Measurements from ENCODE around the gene PROX1.

The PROX1 gene

GRCh38 chr1:213984387-213985208 lies 3.2 kb upstream of the PROX1 start:
- peaks cover 0 to 14% (median 0%) of the 10 kb centered on the region in 11 experiments; a peak in 3 of 22 replicates for H4K20me1 ChIP-seq
- peak overlapping the region in 6 of 11 experiments; percentile 17 to 55 (median 30); a peak in 10 of 22 replicates for H3K4me2 ChIP-seq
- H3K36me3 ChIP-seq = no peaks in the 10 kb centered on the region
- no peak overlapping the region for H3K4me3 ChIP-seq
- no peak overlapping the region for H3K9ac ChIP-seq
- no peak overlapping the region for H3K27ac ChIP-seq
- H3K27me3 ChIP-seq = peaks cover 58 to 73% (median 62%) of the 10 kb centered on the region in 11 experiments
- peaks cover 3 to 23% (median 10%) of the 10 kb centered on the region in 10 experiments; a peak in 15 of 20 replicates for H3K4me1 ChIP-seq
- peaks cover 27 to 46% (median 37%) of the 10 kb centered on the region in 11 experiments for H3K9me3 ChIP-seq (replicated peaks in 1 of 11)
- no peak for TF ChIP-seq Cebpa-rat (IDR thresholded peaks at IDR 0.05)

- H3K9ac ChIP-seq = no peak overlapping the region
- peaks cover 58 to 74% (median 62%) of the 10 kb centered on the region in 11 experiments for H3K27me3 ChIP-seq
- no peak overlapping the region for H3K27ac ChIP-seq
- H3K36me3 ChIP-seq = no peaks in the 10 kb centered on the region
- peaks cover 27 to 43% (median 37%) of the 10 kb centered on the region in 11 experiments for H3K9me3 ChIP-seq (replicated peaks in 1 of 11)
- H3K4me2 ChIP-seq = no peak overlapping the region
- H3K4me1 ChIP-seq = peaks cover 3 to 23% (median 12%) of the 10 kb centered on the region in 10 experiments; a peak in 16 of 20 replicates
- no peak overlapping the region; a peak in 1 of 20 replicates for H3K4me3 ChIP-seq
- H4K20me1 ChIP-seq = peaks cover 0 to 14% (median 0%) of the 10 kb centered on the region in 11 experiments; a peak in 3 of 22 replicates
- no peak for TF ChIP-seq Cebpa-rat (IDR thresholded peaks at IDR 0.05)
Observed at GRCh38 chr1:213985209-213986019, 2.4 kb upstream of the PROX1 start.

GRCh38 chr1:213986020-213986924 lies 1.5 kb upstream of the PROX1 start:
- Histone ChIP-seq H3K36me3 (no peaks in the 10 kb centered on the region), H3K4me1 (peaks cover 3 to 19% (median 13%) of the 10 kb centered on the region in 10 experiments; a peak in 16 of 20 replicates), H3K9me3 (replicated peaks in 1 of 11) (peaks cover 27 to 43% (median 37%) of the 10 kb centered on the region in 11 experiments), H3K4me2 (peak overlapping the region in 4 of 11 experiments; percentile 42 to 61 (median 52); a peak in 5 of 22 replicates), H3K27ac (no peak overlapping the region), H4K20me1 (peaks cover 0 to 14% (median 0%) of the 10 kb centered on the region in 11 experiments; a peak in 3 of 22 replicates), H3K9ac (no peak overlapping the region), H3K27me3 (peaks cover 58 to 66% (median 59%) of the 10 kb centered on the region in 11 experiments), H3K4me3 (peak overlapping the region in 1 of 10 experiments; percentile 46; a peak in 2 of 20 replicates)
- no peak for TF ChIP-seq Cebpa-rat (IDR thresholded peaks at IDR 0.05)

- TF ChIP-seq Cebpa-rat (IDR thresholded peaks at IDR 0.05) = no peak
- Histone ChIP-seq H3K27me3 (peaks cover 52 to 60% (median 53%) of the 10 kb centered on the region in 11 experiments), H4K20me1 (peaks cover 0 to 14% (median 0%) of the 10 kb centered on the region in 11 experiments; a peak in 3 of 22 replicates), H3K9me3 (replicated peaks in 1 of 11) (peaks cover 27 to 41% (median 37%) of the 10 kb centered on the region in 11 experiments), H3K4me3 (peak overlapping the region in 9 of 10 experiments; percentile 41 to 71 (median 65); a peak in 15 of 20 replicates), H3K9ac (no peak overlapping the region), H3K27ac (no peak overlapping the region), H3K4me2 (peak overlapping the region; percentile 32 to 61 (median 46); a peak in 14 of 22 replicates), H3K4me1 (peaks cover 3 to 19% (median 13%) of the 10 kb centered on the region in 10 experiments; a peak in 16 of 20 replicates), H3K36me3 (no peaks in the 10 kb centered on the region)
Observed at GRCh38 chr1:213986925-213987250, 885 bp upstream of the PROX1 start.

DNA sequence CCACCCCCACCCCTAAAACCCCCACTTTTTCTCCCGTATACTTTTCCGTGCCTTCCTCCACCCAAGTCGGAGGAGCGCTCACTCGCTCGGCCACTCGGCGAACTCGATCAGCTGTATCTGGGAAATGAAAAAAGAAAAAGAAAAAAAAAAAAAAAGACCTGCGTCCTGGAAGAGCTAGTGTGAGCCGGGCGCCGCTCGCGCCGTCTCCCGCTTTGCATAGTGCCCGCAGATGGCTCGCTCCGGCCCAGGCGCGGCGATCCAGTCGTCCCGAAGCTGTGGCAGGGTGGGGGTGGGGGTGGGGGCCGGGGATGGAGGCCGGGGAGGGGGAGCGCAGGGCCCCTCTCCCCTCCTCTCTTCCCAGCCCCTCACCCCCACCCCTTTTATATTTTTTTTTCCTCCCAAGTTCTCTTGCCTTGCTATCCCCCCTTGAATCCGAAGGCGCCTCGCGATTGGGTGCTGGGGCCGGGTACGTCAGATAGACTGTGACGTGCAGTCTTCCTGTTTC lies 299 bp upstream of the PROX1 start:
- Histone ChIP-seq H3K4me1 (peaks cover 3 to 19% (median 13%) of the 10 kb centered on the region in 10 experiments; a peak in 16 of 20 replicates), H4K20me1 (peaks cover 0 to 14% (median 0%) of the 10 kb centered on the region in 11 experiments; a peak in 3 of 22 replicates), H3K4me2 (peak overlapping the region; percentile 52 to 83 (median 75); a peak in 17 of 22 replicates), H3K4me3 (peak overlapping the region; percentile 61 to 71 (median 65)), H3K27me3 (peaks cover 46 to 54% (median 47%) of the 10 kb centered on the region in 11 experiments), H3K27ac (peak overlapping the region in 8 of 11 experiments; percentile 62 to 88 (median 70); a peak in 12 of 22 replicates), H3K9me3 (replicated peaks in 1 of 11) (peaks cover 23 to 38% (median 32%) of the 10 kb centered on the region in 11 experiments), H3K36me3 (no peaks in the 10 kb centered on the region), H3K9ac (peak overlapping the region in 10 of 11 experiments; percentile 66 to 88 (median 75); a peak in 15 of 22 replicates)
- TF ChIP-seq Cebpa-rat (IDR thresholded peaks at IDR 0.05) = no peak

- Histone ChIP-seq H4K20me1 (peaks cover 0 to 14% (median 0%) of the 10 kb centered on the region in 11 experiments; a peak in 4 of 22 replicates), H3K9me3 (replicated peaks in 1 of 11) (peaks cover 13 to 27% (median 21%) of the 10 kb centered on the region in 11 experiments; a peak in 21 of 22 replicates), H3K4me1 (peaks cover 3 to 19% (median 13%) of the 10 kb centered on the region in 10 experiments; a peak in 16 of 20 replicates), H3K9ac (peak overlapping the region; percentile 66 to 88 (median 75)), H3K27me3 (peaks cover 35 to 43% (median 36%) of the 10 kb centered on the region in 11 experiments), H3K4me3 (peak overlapping the region; percentile 61 to 71 (median 65)), H3K4me2 (peak overlapping the region; percentile 63 to 88 (median 79)), H3K36me3 (no peaks in the 10 kb centered on the region), H3K27ac (peak overlapping the region; percentile 33 to 88 (median 67); a peak in 20 of 22 replicates)
- no peak for TF ChIP-seq Cebpa-rat (IDR thresholded peaks at IDR 0.05)
Observed at GRCh38 chr1:213988507-213989001, 781 bp downstream of the PROX1 start.

Data from BLaER1 treated with 17β-estradiol and CSF1 and Interleukin-3, amounts not matched to agents 10 nM and 100 nM (cell line).